GM21723 (cell line): Measurements from ENCODE around the gene IL10RB.
"Not testable (repeated sequence)": the region's sequence is repeated elsewhere in the genome, so short reads cannot be mapped to it uniquely, and the experiment has no call there.

Source experiments
- ATAC-seq: cut with Tn5 transposase; IDR thresholded peaks from one replicate; pipeline ENCODE4 v1.9.1; 2021; ENCODE audit warnings: mild to moderate bottlenecking, moderate library complexity; ENCODE audit not compliant: unreplicated experiment

IL10RB gene

DNA sequence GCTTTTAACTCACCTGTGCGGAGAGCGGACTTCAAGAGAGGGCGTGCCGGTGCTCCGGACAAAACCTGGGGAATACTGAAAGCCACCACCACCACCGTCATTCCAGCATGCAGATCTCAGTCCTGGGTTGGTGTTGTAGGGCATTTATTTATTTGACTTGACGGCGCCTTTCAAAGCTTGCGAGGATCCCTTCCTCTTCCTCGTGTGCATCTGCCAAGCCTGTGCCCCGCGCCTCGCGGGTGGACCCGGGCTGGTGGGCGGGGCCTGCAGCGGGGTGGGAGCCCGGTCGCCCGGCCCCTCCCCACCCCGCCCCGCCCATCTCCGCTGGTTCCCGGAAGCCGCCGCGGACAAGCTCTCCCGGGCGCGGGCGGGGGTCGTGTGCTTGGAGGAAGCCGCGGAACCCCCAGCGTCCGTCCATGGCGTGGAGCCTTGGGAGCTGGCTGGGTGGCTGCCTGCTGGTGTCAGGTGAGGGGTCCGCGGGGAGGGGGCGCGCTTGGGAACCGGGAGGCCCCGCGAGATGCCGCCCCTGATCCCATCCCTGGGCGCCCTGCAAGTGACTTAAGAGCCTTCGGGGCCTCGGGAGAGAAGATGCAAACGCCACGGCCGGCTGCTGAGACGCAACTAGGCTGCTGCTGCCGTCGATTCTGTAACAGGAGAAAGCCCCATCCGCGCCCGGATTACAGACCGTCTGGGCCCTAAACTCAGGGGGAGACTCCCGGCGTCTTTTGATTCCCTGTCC, at the start of gene IL10RB:
IL10RB (plus strand) TSS at position 318 of the 739 bp plus-strand sequence; CDS start at position 417, 99 bp downstream.
- peak; percentile 51 for ATAC-seq

DNA sequence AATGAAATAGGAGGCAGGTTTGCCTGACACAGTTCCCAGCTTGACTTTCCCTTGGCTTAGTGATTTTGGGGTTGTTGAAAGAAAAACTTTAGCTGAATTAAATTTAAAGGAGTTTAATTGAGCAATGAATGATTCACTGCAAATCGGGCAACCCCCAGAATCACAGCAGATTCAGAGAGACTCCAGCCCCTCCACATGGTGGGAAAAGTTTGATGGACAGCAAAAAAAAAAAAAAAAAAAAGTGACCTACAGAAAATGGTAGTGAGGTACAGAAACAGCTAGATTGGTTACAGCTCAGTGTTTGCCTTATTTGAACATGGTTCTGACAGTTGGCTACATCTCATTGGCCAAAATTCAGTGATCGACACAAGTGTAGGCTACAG, 49.0 kb upstream of the IL10RB start:
- no peak for ATAC-seq

DNA sequence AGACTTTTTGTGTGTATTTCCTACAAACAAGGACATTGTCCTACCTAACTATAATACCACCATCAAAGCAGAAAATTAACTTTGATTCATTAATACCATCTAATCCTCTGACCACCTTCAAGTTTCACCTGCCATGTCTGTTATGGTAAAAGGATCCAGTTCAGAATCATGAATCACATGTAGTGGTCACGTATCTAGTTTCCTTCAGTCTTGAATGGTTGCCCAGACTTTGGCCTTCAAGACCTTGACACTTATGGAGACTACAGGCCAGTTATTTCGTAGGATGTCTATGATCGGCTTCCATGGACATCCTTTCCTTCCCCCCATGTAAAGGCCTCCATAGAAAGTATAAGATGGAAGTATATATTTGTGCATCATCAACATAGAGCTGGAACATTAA, 46.9 kb upstream of the IL10RB start:
- ATAC-seq, result no peak

- ATAC-seq, result no peak
These were observed 46.2 kb upstream of the IL10RB start for GRCh38 chr21:33219954-33220353.

GRCh38 chr21:33225376-33225775, 40.8 kb upstream of the IL10RB start:
- not testable (repeated sequence) for ATAC-seq

- ATAC-seq, result no peak
These were observed 37.7 kb upstream of the IL10RB start for GRCh38 chr21:33228455-33228854.

DNA sequence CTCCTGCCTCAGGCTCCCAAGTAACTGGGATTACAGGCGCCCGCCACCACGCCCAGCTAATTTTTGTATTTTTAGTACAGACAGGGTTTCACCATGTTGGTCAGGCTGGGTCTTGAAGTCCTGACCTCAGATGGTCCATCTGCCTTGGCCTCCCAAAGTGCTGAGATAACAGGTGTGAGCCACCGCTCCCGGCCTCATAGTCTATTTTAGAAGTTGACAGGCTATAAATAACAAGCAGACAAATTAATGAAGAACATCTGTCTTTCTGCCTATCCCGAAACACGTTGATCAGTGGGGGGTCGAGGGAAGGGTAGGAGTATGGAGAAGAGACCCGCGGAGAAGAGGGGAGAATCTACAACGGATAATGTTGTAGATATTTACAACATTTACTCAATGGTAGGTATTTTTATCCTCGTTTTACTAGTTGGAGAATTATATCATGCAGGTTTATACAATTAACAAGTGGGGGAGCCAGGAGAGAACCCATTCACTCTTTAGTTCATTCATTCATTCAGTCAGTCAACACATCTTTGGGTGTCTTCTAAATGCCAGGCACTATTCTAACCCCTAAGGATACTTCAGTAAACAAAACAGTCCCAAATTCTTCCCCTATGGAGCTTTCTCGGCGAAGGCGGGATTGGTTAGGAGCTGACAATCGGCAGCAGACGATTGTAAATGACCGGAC, 36.9 kb upstream of the IL10RB start:
- ATAC-seq, result peak; percentile 7

- peak; percentile 68 for ATAC-seq
These were observed 36.2 kb upstream of the IL10RB start, which contains the start of gene IFNAR2 for GRCh38 chr21:33229784-33230544. Gene IFNAR2, plus strand, starts transcription at chr21:33229938. Its CDS starts 11,985 bp downstream, at chr21:33241923.

- ATAC-seq, result peak; percentile 39
These were observed 35.4 kb upstream of the IL10RB start for GRCh38 chr21:33230545-33231324.

- ATAC-seq, result no peak
These were observed 34.6 kb upstream of the IL10RB start for GRCh38 chr21:33231526-33231925.

DNA sequence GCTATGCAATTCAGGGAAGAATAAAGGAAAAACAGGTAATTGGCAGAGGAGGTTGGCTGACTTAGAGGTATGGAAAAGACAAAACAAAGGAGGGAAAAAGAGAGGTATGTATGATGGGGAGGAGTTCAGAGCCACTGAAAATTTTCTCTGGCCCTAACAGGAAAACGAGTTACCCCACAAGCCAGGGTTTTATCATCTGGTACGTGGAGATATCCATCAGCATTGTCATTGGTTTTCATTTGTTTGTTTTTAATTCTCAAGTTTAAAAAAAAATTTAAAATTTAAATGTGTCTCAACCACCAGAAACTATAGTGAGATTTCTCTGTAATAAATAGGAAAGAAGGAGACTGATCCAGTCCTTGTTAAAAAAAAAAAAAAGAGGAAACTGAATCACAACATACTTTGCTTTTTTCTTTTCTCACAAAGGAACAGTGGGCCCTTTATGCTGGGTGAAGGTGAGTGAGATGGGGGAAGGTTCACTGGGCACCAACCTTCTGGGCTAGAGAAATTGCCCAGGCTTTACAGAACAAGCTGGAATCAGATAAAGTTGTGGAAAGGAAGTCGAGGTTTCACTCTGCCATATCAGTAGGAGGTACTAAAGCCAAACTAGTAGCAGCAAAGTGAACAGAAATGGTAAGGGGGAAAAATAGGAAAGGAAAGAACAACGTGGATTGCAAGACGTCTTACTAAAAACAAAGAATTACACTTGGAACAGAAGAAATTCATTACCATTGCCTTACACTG, 33.7 kb upstream of the IL10RB start:
- no peak for ATAC-seq

- ATAC-seq, result no peak
These were observed 31.3 kb upstream of the IL10RB start for GRCh38 chr21:33234635-33235520.

DNA sequence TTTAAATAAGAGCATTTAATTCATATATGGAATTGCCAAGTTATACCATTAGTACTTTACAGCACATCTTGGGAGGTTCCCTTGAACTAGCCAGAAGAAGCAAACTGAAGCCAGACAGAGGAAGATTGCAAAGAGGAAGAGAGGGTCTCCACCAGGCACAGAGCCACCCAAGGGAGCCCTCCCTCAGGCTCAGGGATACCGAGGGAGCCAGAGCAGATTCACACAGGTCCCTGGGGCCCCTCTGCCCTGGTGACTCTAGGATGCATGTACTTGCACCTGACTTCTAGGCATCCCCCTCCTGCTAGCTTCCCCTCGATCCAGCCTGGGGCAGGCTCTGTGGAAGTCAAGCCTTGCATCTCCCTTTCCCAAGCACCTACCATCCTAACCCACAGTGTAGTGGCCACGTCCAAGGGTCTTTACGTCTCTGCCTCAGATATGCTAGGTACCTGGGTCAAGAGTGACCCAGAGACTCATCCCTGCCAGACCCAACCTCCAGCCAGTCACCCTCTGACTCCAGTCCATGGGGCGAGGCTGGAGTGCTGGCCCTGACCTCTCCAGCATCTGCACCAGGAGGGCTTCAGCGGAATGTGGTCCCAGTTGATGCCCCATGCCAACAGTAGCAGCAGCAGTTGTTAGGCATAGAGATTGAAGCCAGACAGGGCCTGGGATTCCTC, 30.0 kb upstream of the IL10RB start:
- ATAC-seq, result no peak

DNA sequence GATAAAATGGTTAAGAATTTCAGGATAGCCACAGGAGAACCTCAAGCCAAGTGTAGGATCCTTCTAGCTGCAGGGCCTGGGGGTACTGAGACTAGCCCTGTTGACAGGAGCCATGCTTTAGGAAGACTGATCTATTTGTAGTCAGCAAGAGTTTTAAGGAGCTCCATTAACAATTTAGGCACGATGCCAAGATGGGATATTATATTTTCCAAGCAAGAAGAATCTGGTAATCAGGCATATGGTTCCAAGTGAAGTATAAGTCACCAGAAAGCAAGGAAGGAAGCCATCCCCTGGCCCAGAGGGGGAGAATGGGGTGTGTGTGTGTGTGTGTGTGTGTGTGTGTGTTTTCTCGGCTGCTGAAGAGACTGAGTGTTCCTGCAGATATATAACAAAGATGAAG, 29.4 kb upstream of the IL10RB start:
- ATAC-seq, result no peak

GRCh38 chr21:33237486-33237885, 28.7 kb upstream of the IL10RB start:
- ATAC-seq, result no peak

DNA sequence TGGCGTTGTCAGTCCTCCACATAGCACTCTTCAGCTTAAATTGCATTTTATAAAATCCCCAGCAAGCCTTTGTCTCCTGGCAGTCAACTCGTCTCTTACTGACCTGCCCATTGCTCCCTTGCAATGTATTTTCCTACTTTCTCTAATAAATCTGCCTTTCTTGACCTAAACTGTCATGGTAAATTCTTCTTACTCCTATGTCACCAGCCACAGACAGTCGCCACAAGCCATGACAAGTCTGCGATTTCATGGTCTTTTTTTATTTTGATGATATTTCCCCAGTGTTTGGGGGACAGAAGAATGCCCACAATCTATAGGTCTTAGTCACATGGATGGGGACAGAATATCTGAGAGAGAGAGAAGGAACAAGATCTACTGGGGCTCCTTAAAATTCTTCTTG, 28.0 kb upstream of the IL10RB start:
- peak; percentile 19 for ATAC-seq

DNA sequence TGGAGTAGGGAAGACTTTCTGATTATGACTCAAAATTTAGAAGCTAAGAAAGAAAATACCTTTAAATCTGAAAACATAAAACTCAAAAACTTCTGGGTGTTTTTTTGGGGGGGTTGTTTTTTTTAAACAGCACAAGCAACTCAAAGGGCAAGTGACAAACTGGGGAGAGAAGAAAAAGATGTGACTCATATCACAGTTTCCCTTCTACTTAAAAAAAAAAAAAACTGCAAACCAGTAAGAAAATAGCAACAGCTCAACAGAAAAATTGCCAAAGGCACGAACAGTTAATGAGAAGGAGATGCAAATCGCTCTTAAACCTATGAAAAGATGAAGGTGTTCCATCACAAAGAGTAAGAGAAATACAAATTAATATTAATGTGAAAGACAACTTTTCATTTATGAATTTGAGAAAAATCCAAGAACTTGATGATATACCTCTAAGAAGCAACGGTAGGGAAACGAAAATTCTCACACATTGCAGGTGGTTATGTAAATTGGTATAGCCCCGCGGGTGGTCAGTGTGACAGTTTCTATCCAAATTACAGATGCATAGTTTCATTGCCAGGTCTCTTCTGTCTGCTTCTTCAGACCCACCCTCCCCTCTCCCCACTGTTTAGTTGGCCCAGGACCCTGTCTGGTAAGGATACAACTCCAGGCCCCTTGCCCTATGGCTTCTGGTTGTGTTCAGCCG, 27.5 kb upstream of the IL10RB start:
- ATAC-seq, result peak; percentile 84

DNA sequence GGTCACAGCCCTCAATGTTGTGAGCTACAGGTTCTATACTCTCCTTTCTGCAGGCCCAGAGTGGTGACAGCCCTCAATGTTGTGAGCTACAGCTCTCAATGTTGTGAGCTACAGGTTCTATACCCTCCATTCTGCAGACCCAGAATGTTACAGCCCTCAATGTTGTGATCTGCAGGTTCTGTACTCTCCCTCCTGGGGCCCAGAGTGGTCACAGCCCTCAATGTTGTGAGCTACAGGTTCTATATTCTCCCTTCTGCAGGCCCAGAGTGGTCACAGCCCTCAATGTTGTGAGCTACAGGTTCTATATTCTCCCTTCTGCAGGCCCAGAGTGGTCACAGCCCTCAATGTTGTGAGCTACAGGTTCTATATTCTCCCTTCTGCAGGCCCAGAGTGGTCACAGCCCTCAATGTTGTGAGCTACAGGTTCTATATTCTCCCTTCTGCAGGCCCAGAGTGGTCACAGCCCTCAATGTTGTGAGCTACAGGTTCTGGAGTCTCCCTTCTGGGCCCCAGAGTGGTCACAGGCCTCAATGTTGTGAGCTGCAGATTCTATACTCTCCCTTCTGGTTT, 26.5 kb upstream of the IL10RB start:
- not testable (repeated sequence) for ATAC-seq
